C4-2B (cell line): Measurements from ENCODE around the gene GEMIN5.
A peak's percentile ranks its signal among the peaks of the same experiment; 100 is the strongest.

Experiments used
- H3K27ac ChIP-seq: fragments of 450-650 bp; 2 replicates; pipeline ENCODE4 v1.5.1; 2017
- ZFX ChIP-seq: fragments of 450-650 bp; IDR thresholded peaks from 2 replicates; pipeline ENCODE4 v1.6.1; 2017
- TF ChIP-seq, protein P1 (sequence below): fragments of 450-650 bp; conservative IDR thresholded peaks from 2 replicates; pipeline ENCODE4 v1.5.1; 2017; ENCODE audit warnings: mild to moderate bottlenecking

GEMIN5 gene

DNA sequence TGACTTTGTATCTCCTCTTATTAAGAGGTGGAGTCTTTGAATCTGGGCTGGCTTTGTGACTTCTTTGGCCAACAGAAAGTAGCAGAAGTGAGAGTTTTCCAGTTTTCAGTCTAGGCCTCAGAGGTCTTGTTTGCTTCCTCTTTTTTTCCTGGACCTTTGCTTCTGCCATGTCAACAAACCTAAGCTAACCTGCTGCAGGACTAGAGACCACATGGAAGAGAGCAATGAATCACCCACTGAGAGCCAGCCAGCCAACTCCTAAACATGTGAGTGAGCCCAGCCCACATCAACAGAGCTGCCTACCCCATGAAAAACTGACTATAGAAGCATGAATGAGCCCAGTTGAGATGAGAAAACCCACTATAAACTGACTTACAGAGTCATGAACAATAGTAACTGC lies 32.7 kb upstream of the GEMIN5 start:
- no peak for TF ChIP-seq ZFX
- TF ChIP-seq, protein P1, sequence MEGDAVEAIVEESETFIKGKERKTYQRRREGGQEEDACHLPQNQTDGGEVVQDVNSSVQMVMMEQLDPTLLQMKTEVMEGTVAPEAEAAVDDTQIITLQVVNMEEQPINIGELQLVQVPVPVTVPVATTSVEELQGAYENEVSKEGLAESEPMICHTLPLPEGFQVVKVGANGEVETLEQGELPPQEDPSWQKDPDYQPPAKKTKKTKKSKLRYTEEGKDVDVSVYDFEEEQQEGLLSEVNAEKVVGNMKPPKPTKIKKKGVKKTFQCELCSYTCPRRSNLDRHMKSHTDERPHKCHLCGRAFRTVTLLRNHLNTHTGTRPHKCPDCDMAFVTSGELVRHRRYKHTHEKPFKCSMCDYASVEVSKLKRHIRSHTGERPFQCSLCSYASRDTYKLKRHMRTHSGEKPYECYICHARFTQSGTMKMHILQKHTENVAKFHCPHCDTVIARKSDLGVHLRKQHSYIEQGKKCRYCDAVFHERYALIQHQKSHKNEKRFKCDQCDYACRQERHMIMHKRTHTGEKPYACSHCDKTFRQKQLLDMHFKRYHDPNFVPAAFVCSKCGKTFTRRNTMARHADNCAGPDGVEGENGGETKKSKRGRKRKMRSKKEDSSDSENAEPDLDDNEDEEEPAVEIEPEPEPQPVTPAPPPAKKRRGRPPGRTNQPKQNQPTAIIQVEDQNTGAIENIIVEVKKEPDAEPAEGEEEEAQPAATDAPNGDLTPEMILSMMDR: no peak
- no peak overlapping the region for H3K27ac ChIP-seq

DNA sequence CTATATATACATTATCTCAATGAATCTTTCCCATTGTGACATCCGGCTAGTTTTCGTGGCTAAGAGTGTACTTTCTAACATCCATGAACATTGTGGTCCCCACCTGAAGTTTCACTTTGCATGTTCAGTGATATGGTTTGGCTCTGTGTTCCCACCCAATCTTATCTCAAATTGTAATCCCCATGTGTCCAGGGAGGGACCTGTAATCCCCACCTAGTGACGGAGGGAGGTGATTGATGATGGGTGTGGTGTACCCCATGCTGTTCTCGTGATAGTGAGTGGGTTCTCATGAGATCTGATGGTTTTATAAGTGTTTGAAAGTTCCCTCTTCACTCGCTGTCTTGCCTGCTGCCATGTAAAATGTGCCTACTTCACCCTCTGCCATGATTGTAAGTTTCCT lies 30.9 kb upstream of the GEMIN5 start:
- no peak for TF ChIP-seq ZFX
- H3K27ac ChIP-seq: no peak overlapping the region

DNA sequence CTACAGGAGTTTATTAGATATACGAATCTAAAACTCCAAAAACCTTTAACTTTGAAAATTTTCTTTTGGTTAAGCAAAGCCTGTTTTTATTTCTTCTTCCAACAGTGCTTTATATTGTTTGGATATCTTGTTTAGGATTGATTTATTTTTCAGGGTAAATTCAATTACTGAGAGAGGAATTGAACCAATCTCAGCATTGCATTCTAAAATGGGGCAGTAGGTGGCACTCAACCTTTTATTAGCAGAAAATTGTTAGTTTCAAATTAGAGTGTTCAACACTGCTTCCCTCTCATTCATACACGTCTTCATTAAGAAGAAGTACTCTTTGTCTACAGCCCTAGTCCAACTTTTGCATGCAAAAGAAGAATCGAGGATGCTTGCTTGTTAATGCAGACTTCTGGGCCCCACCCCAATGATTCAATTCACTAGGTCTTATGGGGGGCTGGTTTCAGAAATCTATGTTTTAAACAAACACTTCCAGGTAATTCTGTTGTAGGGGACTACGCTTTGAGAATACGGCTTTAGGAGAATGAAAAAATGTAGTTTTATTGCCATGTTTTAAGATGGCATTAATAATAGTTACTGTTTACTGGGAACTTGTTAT lies 29.5 kb upstream of the GEMIN5 start:
- TF ChIP-seq ZFX: no peak
- TF ChIP-seq, protein P1: peak; percentile 82
- no peak overlapping the region for H3K27ac ChIP-seq

DNA sequence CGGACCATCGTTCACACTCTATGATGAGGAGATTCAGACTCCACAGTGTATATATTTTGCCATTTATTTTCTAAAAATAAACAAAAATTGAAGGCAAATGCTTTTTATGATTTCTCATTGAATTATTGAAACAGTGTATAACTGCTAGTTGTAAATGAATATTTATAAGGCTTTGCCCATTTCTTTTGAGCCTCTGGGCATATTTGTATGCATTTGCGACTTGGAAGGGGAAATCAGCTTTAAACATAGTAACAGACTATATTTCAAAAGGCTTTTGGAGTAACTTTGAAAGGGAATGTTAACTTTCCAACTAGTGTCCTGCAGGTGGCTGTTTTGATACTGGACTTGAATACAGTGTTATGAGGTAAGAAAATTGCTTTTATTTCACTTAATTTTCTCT lies 28.9 kb upstream of the GEMIN5 start:
- no peak for TF ChIP-seq ZFX
- TF ChIP-seq, protein P1: no peak
- H3K27ac ChIP-seq: no peak overlapping the region

DNA sequence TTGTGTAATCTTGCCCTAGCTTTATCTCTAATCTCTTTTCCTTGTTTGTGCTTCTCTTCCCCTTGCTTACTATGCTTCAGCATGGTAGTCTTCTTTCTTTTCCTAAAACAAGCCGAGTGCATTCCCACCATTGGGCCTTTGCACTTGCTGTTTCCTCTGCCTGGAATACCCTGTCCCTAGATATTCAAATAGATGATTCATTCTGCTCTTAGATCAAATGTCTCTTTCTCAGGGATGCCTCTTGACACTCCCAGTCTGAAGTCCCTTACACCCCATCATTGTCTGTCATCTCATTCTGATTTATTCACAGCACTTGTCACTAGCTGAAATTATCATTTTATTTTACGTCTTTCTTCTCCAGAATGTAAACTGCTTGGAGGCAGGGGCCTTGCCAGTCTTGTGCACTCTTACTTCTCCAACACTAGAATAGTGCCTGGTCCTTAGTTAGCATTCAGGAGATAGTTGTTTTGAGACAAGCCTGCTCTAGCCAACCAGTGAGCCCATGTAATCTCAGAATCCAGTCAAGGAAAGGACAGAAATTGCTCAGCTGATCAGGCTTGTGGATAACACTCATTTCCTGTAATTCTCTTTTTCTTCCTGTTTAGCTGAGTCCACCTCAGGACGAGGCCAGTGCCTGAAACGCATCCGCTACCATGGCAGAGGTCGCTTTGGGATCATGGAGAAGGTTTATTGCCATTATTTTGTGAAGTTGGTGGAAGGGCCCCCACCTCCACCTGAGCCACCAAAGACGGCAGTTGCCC lies 28.2 kb upstream of the GEMIN5 start:
- TF ChIP-seq, protein P1: no peak
- no peak for TF ChIP-seq ZFX
- no peak overlapping the region for H3K27ac ChIP-seq

DNA sequence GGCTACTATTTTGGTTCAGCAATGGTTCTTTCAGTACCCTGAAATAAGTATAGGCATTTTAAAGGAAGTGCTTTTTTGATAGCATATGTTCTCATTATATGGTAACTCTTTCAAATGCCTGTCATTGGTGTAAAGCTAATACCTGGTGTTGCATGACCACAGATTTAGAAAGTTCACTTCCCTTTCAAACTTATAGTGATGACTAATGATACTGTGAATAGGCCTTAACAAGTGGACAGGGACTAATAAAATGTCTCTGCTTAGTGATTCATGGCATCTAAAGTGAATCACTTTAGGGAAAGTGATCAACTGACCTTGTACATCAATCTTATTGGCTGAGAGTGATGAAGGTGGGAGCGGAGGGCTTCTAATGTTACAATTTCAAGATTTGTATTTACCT lies 24.5 kb upstream of the GEMIN5 start:
- TF ChIP-seq, protein P1: no peak
- no peak for TF ChIP-seq ZFX
- H3K27ac ChIP-seq: no peak overlapping the region

DNA sequence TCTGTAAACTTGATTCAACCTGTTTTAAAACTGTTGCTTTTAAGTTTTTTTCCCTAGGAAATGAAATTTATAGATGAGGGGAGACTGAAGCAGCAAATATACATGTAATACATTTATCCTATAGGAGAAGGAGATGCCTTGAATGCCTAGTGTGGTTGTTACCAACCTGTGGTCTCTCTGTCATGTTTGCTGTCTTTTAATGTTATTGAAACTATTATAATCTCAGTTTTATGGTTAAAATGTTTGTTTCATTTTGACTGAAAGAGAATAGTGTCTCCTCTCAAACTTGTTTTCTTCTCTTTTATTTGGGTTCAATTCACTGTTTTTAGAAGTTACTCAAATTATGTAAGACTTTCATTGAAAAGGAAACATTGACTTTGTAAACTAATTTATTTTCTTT lies 18.7 kb upstream of the GEMIN5 start:
- TF ChIP-seq, protein P1: no peak
- no peak for TF ChIP-seq ZFX
- no peak overlapping the region for H3K27ac ChIP-seq

DNA sequence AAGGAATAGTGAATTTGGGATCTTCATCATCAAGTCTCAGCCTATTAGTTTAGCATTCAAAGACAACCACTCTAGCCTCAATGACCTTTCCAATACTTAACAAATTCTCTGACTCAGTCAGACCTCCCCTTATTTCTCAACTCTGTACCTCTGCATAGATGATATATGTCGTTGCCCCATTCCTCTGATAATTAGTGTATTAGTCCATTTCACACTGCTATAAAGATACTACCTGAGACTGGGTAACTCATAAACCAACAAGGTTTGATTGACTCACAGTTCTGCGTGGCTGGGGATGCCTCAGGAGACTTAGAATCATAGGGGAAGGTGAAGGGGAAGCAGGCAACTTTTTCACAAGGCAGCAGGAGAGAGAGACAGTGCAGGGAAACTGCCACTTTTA lies 11.8 kb upstream of the GEMIN5 start:
- H3K27ac ChIP-seq: no peak overlapping the region
- TF ChIP-seq ZFX: no peak
- TF ChIP-seq, protein P1: no peak
